Breast epithelium (tissue), 3 donors: ENCODE data around the gene TOB1.

Source experiments
- CTCF ChIP-seq, 3 donors: fragments of 450-650 bp; IDR thresholded peaks; one replicate each; pipeline ENCODE4 v1.5.1; 2016 to 2017; ENCODE audit warnings: antibody characterized with exemption in 3 of 3, mild to moderate bottlenecking in 3 of 3, moderate library complexity in 3 of 3
- POLR2A ChIP-seq: fragments of 450-650 bp; IDR thresholded peaks from one replicate; pipeline ENCODE4 v1.6.1; 2016; ENCODE audit warnings: antibody characterized with exemption, mild to moderate bottlenecking, moderate library complexity

DNA sequence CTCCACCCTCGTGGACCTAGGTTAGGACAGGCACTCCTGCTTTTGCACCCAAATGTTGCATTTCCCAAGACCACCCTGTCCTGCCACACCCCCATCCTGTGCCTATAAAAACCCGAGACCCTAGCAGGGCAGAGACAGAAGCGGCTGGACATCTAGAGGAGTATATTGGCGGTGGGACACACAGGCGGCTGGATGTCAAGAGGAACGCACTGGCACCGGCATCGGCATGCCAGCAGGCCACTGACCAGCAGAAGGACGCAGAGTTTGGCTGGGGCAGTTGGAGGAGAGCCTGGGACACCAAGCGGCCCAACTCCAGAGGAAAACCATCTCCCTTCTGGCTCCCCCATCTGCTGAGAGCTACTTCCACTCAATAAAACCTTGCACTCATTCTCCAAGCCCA is 45.5 kb downstream of the TOB1 start:
- no peak for TF ChIP-seq CTCF (IDR thresholded peaks at IDR 0.05)
- TF ChIP-seq POLR2A = no peak
